GM12878 (cell line): ENCODE measurements around the gene OSGEP. TPM values are rescaled to one million over a fixed set of nuclear protein-coding genes. Genes with fewer than 3 reads are reported as not detected.

Source experiments
- ATAC-seq: fragments of 200-7000 bp; cut with Tn5 transposase; 3 replicates; pipeline ENCODE4 v1.9.1; 2020; ENCODE audit warnings: mild to moderate bottlenecking, moderate library complexity
- BruUV-seq: library from RNA; stranded (reverse); fragments of 400-500 nt; replicated peaks from 2 replicates; lab custom pipeline; 2021; lab: Mats Ljungman, UMichigan
- CTCF ChIA-PET: fragments of 300-600 bp; sonication (Branson Sonifier 250); formaldehyde crosslinking; extraction: SDS; loops from one replicate; lab custom pipeline; 2021; ENCODE audit warnings: inconsistent platforms; lab: Yijun Ruan, JAX
- POLR2A ChIA-PET: fragments of 350-600 bp; formaldehyde crosslinking; extraction: SDS; loops from one replicate; lab custom pipeline; 2021; ENCODE audit warnings: inconsistent platforms; lab: Charles Lee
- RAD21 ChIA-PET: fragments of 300-600 bp; sonication (Branson Sonifier 250); formaldehyde crosslinking; loops from one replicate; lab custom pipeline; 2023; ENCODE audit warnings: antibody characterized with exemption; ENCODE audit not compliant: unreplicated experiment; lab: Charles Lee
- SMC1A ChIA-PET: fragments of 300-600 bp; sonication (Branson Sonifier 250); formaldehyde crosslinking; loops from one replicate; lab custom pipeline; 2023; ENCODE audit not compliant: unreplicated experiment, uncharacterized antibody; lab: Charles Lee
- DNase-seq: peaks from one replicate; pipeline ENCODE4 v3.0.0-alpha.2; 2011; ENCODE audit warnings: low read depth, low spot score
- FAIRE-seq: peaks from 3 replicates; lab custom pipeline; 2011; peaks lifted over from hg19 to GRCh38; lab: Jason Lieb, UNC
- H2AFZ ChIP-seq: 2 replicates; pipeline ENCODE4 v1.6.0; 2011; ENCODE audit warnings: low read depth, low read length, control low read depth; ENCODE audit not compliant: control insufficient read depth
- H3K27ac ChIP-seq: 2 replicates; pipeline ENCODE4 v1.5.1; 2011; ENCODE audit warnings: control low read depth; ENCODE audit not compliant: control insufficient read depth, insufficient read depth
- H3K27me3 ChIP-seq, 2 experiments: replicated peaks in 1 of 2; 2 replicates each; pipeline versions ENCODE4 v1.6.0 to v1.6.1; 2011; ENCODE audit warnings: low read length in 1 of 2; ENCODE audit not compliant: control insufficient read depth in 2 of 2, insufficient read depth in 2 of 2
- H3K36me3 ChIP-seq, 2 experiments: 2 replicates each; pipeline ENCODE4 v1.5.1; 2011; ENCODE audit warnings: low read length in 1 of 2; ENCODE audit not compliant: control insufficient read depth in 2 of 2, insufficient read depth in 2 of 2
- H3K4me1 ChIP-seq: 2 replicates; pipeline ENCODE4 v1.6.1; 2011; ENCODE audit warnings: mild to moderate bottlenecking, low read length, moderate library complexity, mixed read lengths; ENCODE audit not compliant: control insufficient read depth, insufficient read depth
- H3K4me2 ChIP-seq: 2 replicates; pipeline ENCODE4 v1.6.0; 2011; ENCODE audit warnings: control low read depth; ENCODE audit not compliant: control insufficient read depth, insufficient read depth
- H3K4me3 ChIP-seq: fragments of 200-600 bp; sonication (generic); 2 replicates; pipeline ENCODE4 v1.5.1; 2016
- H3K79me2 ChIP-seq: 2 replicates; pipeline ENCODE4 v1.6.0; 2011; ENCODE audit warnings: low read length; ENCODE audit not compliant: control insufficient read depth, insufficient read depth
- H3K9ac ChIP-seq: 2 replicates; pipeline ENCODE4 v1.8.0; 2011; ENCODE audit warnings: low read length, control low read depth, mixed read lengths; ENCODE audit not compliant: control insufficient read depth, insufficient read depth
- H3K9me3 ChIP-seq: replicated peaks from 3 replicates; pipeline ENCODE4 v1.5.1; 2011; ENCODE audit warnings: mild to moderate bottlenecking, low read length; ENCODE audit not compliant: control insufficient read depth, insufficient read depth
- H4K20me1 ChIP-seq: 2 replicates; pipeline ENCODE4 v1.6.0; 2011; ENCODE audit not compliant: control insufficient read depth, insufficient read depth
- BACH1 ChIP-seq: fragments of 450-650 bp; IDR thresholded peaks from 2 replicates; pipeline ENCODE4 v1.6.1; 2017; ENCODE audit warnings: mild to moderate bottlenecking, borderline replicate concordance
- BHLHE40 ChIP-seq, 2 experiments: fragments of 450-650 bp in 1 of 2; IDR thresholded peaks; 2 replicates each; pipeline ENCODE4 v1.6.1; 2011 to 2017; ENCODE audit warnings: low read depth in 2 of 2, borderline replicate concordance in 1 of 2, improper control_type of control experiment in 1 of 2, low read length in 1 of 2, mild to moderate bottlenecking in 1 of 2
- CBFB ChIP-seq: IDR thresholded peaks from 2 replicates; pipeline ENCODE4 v1.6.1; 2016; ENCODE audit warnings: antibody characterized with exemption, low read depth
- CEBPB ChIP-seq, 2 experiments: fragments of 150-350 bp in 1 of 2; IDR thresholded peaks; 2 replicates each; pipeline ENCODE4 v1.6.1; 2012 to 2014; ENCODE audit warnings: low read depth in 2 of 2, low read length in 2 of 2, borderline replicate concordance in 1 of 2, inconsistent platforms in 1 of 2
- CHD4 ChIP-seq: fragments of 200-600 bp; sonication (generic); IDR thresholded peaks from 2 replicates; pipeline ENCODE4 v1.6.1; 2016; ENCODE audit warnings: mild to moderate bottlenecking
- EED ChIP-seq: sonication (generic); IDR thresholded peaks from 2 replicates; pipeline ENCODE4 v1.6.1; 2016; ENCODE audit warnings: antibody characterized with exemption, low read depth
- EGR1 ChIP-seq, 2 experiments: IDR thresholded peaks; 1 replicate in 1 of 2; 2 replicates in 1 of 2; pipeline ENCODE4 v1.6.1; 2011 to 2012; ENCODE audit warnings: low read depth in 2 of 2, low read length in 2 of 2, borderline replicate concordance in 1 of 2, mild to moderate bottlenecking in 1 of 2, moderate library complexity in 1 of 2
- ESRRA ChIP-seq: IDR thresholded peaks from 2 replicates; pipeline ENCODE4 v1.6.1; 2012; ENCODE audit warnings: mild to moderate bottlenecking, low read length, improper control_type of control experiment
- GATAD2B ChIP-seq: fragments of 450-650 bp; conservative IDR thresholded peaks from 2 replicates; pipeline ENCODE4 v1.6.1; 2017; ENCODE audit warnings: low read depth, mild to moderate bottlenecking, moderate library complexity
- JUNB ChIP-seq: IDR thresholded peaks from 2 replicates; pipeline ENCODE4 v1.6.1; 2016; ENCODE audit warnings: antibody characterized with exemption, mild to moderate bottlenecking
- MTA3 ChIP-seq: IDR thresholded peaks from 2 replicates; pipeline ENCODE4 v1.6.1; 2012; ENCODE audit warnings: low read length, inconsistent platforms, borderline replicate concordance
- NR2F1 ChIP-seq: fragments of 450-650 bp; conservative IDR thresholded peaks from 2 replicates; pipeline ENCODE4 v1.6.1; 2017; ENCODE audit warnings: mild to moderate bottlenecking
- RBBP5 ChIP-seq: fragments of 200-600 bp; sonication (generic); conservative IDR thresholded peaks from 2 replicates; pipeline ENCODE4 v1.6.1; 2016
- TCF3 ChIP-seq: IDR thresholded peaks from 2 replicates; pipeline ENCODE4 v1.6.1; 2012; ENCODE audit warnings: low read depth, mild to moderate bottlenecking, low read length, borderline replicate concordance; ENCODE audit not compliant: insufficient read depth
- TCF7 ChIP-seq: IDR thresholded peaks from 2 replicates; pipeline ENCODE4 v1.6.1; 2014; ENCODE audit warnings: antibody characterized with exemption, borderline replicate concordance
- WGBS: methylation state at CpG from one replicate; pipeline ENCODE4 v1.1.6; 2016; ENCODE audit warnings: low lambda C conversion rate; ENCODE audit not compliant: insufficient replicate concordance, insufficient coverage; ENCODE audit errors: missing lambda C conversion rate; 5-methylcytosine and 5-hydroxymethylcytosine counted together
- in situ Hi-C: fragments of 300-500 bp; cut with MboI; formaldehyde crosslinking; loops from 9 replicates; pipeline ENCODE4 v1.14.3; 2018; ENCODE audit warnings: mixed read lengths
- intact Hi-C: fragments of 100-400 bp; cut with micrococcal nuclease; formaldehyde crosslinking; loops from one replicate; pipeline ENCODE4 v1.14.2; 2022; ENCODE audit not compliant: unreplicated experiment
- polyA plus RNA-seq, 11 experiments: library from polyadenylated mRNA; depleted of rRNA in 4 of 11; unstranded in 6 of 11; stranded (reverse) in 5 of 11; fragments of >200 nt; fragmentation: Nextera tagmentation in 4 of 11; fragmentation: Illumina TruSeq in 1 of 11; extraction: Ambion mirVana in 4 of 11; extraction: Trizol in 1 of 11; gene quantifications; 1 replicate in 1 of 11; 2 replicates in 10 of 11; pipeline versions ENCODE4 v1.2.1 to v1.2.3, GENCODE V29; 2011 to 2016; ENCODE audit warnings: inconsistent platforms in 2 of 11, missing spikeins in 2 of 11, low read depth in 1 of 11
- total RNA-seq, 4 experiments: library from RNA; depleted of rRNA in 3 of 4; stranded (reverse); fragments of >200 nt in 3 of 4; fragmentation: Illumina TruSeq in 1 of 4; extraction: Trizol in 1 of 4; gene quantifications; 2 replicates each; pipeline versions ENCODE4 v1.2.1 to v1.2.3, GENCODE V29; 2013 to 2021
- TF ChIP-seq, protein P1 (sequence below): fragments of 450-650 bp; conservative IDR thresholded peaks from 2 replicates; pipeline ENCODE4 v1.6.1; 2017; ENCODE audit warnings: mild to moderate bottlenecking, moderate library complexity

OSGEP gene
- total and polyA plus RNA-seq, 10 of the 15 experiments (the other 5 are each of a cell fraction or from before 2014, with no cell fraction given), result 47.8 to 88.9 (median 52.8) TPM

- peak within 1 kb of the TSS; percentile 83 for H3K4me2 ChIP-seq
- no peak for FAIRE-seq
- ATAC-seq, result peak; percentile 94
- ChIA-PET CTCF (interaction anchor here (0.9 to 4.4 kb wide), 14 partner anchors 11 to 277 kb away, joined by 3 to 91 read pairs (median 23); partner anchors contain the start of genes APEX1, CCNB1IP1, OSGEP and PARP2), POLR2A (interaction anchor here (0.5 to 3.7 kb wide), 11 partner anchors 8 to 85 kb away, joined by 3 to 29 read pairs (median 4); partner anchors contain the start of genes APEX1, OSGEP, PARP2 and PIP4P1), RAD21 (interaction anchor here (0.7 to 6.5 kb wide), 12 partner anchors 9 to 267 kb away, joined by 3 to 78 read pairs (median 4); partner anchors contain the start of genes APEX1, OSGEP, PARP2 and PIP4P1), SMC1A (interaction anchor here (0.7 to 3.8 kb wide), 13 partner anchors 11 to 271 kb away, joined by 3 to 56 read pairs (median 13); partner anchors contain the start of genes APEX1, CCNB1IP1, OSGEP and PARP2)
- H3K9ac ChIP-seq, result peak within 1 kb of the TSS; percentile 91
- H3K4me1 ChIP-seq, result peaks cover 4% of the 10 kb centered on the region
- peak within 1 kb of the TSS; percentile 99 for H3K4me3 ChIP-seq
- intact Hi-C loops (loop anchor here (1.0 to 5.0 kb wide), 7 partner anchors 14 to 269 kb away; partner anchors contain the start of genes APEX1, OSGEP, PARP2 and RNASE4), in situ Hi-C loops (loop anchor here (5.0 kb wide), 1 partner anchor 199 kb away; no protein-coding TSS in a partner anchor)
- DNase-seq, result no peak
- BruUV-seq, result TSS peak; percentile 85
- peaks cover 11% of the 10 kb centered on the region for H3K79me2 ChIP-seq
- peak within 1 kb of the TSS; percentile 94 for H3K27ac ChIP-seq
- WGBS, result 2% methylated on average over 40 of the region's 43 CpGs
- H3K9me3 ChIP-seq, result no peaks in the 10 kb centered on the region
- peak within 1 kb of the TSS; percentile 67 for H2AFZ ChIP-seq
- H4K20me1 ChIP-seq, result no peaks in the 10 kb centered on the region; the same call in 1 of the 2 replicates
- peaks cover 0 to 2% of the 10 kb centered on the region in 2 experiments; a peak in 2 of 4 replicates for H3K36me3 ChIP-seq
- H3K27me3 ChIP-seq, result no peaks in the 10 kb centered on the region
- TF ChIP-seq TCF3, result peak; percentile 86; the same call in 1 of the 2 replicates
- TF ChIP-seq, protein P1, sequence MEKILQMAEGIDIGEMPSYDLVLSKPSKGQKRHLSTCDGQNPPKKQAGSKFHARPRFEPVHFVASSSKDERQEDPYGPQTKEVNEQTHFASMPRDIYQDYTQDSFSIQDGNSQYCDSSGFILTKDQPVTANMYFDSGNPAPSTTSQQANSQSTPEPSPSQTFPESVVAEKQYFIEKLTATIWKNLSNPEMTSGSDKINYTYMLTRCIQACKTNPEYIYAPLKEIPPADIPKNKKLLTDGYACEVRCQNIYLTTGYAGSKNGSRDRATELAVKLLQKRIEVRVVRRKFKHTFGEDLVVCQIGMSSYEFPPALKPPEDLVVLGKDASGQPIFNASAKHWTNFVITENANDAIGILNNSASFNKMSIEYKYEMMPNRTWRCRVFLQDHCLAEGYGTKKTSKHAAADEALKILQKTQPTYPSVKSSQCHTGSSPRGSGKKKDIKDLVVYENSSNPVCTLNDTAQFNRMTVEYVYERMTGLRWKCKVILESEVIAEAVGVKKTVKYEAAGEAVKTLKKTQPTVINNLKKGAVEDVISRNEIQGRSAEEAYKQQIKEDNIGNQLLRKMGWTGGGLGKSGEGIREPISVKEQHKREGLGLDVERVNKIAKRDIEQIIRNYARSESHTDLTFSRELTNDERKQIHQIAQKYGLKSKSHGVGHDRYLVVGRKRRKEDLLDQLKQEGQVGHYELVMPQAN, result peak; percentile 77; the same call in 1 of the 2 replicates
- peak in 1 of 2 experiments; percentile 38; a peak in 1 of 4 replicates for TF ChIP-seq BHLHE40 (IDR thresholded peaks at IDR 0.05; ENCODE audit: borderline replicate concordance in 1 of 2, low read depth in 2 of 2, low read length in 1 of 2)
- TF ChIP-seq CHD4, result no peak
- peak; percentile 29; the same call in 1 of the 2 replicates for TF ChIP-seq NR2F1
- no peak for TF ChIP-seq TCF7
- no peak for TF ChIP-seq CEBPB (IDR thresholded peaks at IDR 0.05; ENCODE audit: borderline replicate concordance in 1 of 2, low read depth in 2 of 2, low read length in 2 of 2)
- 0 out of 2 replicates have a peak, but pooled peaks have one; percentile 18 for TF ChIP-seq CBFB
- no peak for TF ChIP-seq JUNB
- TF ChIP-seq GATAD2B, result peak; percentile 79
- 0 out of 3 replicates have a peak, but pooled peaks of 1 of the 2 experiments have one; percentile 38 for TF ChIP-seq EGR1 (IDR thresholded peaks at IDR 0.05; ENCODE audit: borderline replicate concordance in 1 of 2, low read depth in 2 of 2, low read length in 2 of 2)
- no peak for TF ChIP-seq MTA3
- 0 out of 2 replicates have a peak, but pooled peaks have one; percentile 21 for TF ChIP-seq BACH1
- no peak for TF ChIP-seq RBBP5
- peak; percentile 69 for TF ChIP-seq EED
- TF ChIP-seq ESRRA, result 0 out of 2 replicates have a peak, but pooled peaks have one; percentile 18
These were observed 41.5 kb downstream of the OSGEP start, which contains the start of gene TEP1 for GRCh38 chr14:20412876-20413743. Gene TEP1, minus strand, starts transcription at chr14:20413501. Its CDS starts 5,062 bp downstream, at chr14:20408439.
